K562 (cell line): ENCODE results near the gene GLB1L3. TPM values are rescaled to one million over a fixed set of nuclear protein-coding genes. Genes with fewer than 3 reads are reported as not detected.

Experiments used
- RBFOX2 ChIP-seq: fragments of 200-400 bp; formaldehyde crosslinking; IDR thresholded peaks from 2 replicates; pipeline ENCODE4 v1.6.1; 2017; ENCODE audit warnings: low read depth, mild to moderate bottlenecking, low read length, moderate library complexity
- SNRNP70 ChIP-seq: fragments of 200-400 bp; formaldehyde crosslinking; optimal IDR thresholded peaks from 2 replicates; pipeline ENCODE3; 2017; ENCODE audit warnings: low read depth, low read length
- ZNF224 ChIP-seq: sonication (generic); formaldehyde crosslinking; IDR thresholded peaks from 2 replicates; pipeline ENCODE4 v1.8.0; 2022; ENCODE audit warnings: mild to moderate bottlenecking, missing genetic modification reagents
- ZNF707 ChIP-seq: fragments of 250-450 bp; sonication (Bioruptor Pico); conservative IDR thresholded peaks from 2 replicates; pipeline ENCODE4 v1.8.0; 2022; ENCODE audit warnings: inconsistent platforms, mild to moderate bottlenecking, moderate library complexity
- polyA plus RNA-seq, 8 experiments: library from polyadenylated mRNA; depleted of rRNA in 4 of 8; stranded (reverse) in 5 of 8; unstranded in 3 of 8; fragments of >200 nt; fragmentation: Nextera tagmentation in 2 of 8; fragmentation: Illumina TruSeq in 1 of 8; extraction: Ambion mirVana in 2 of 8; extraction: Trizol in 1 of 8; gene quantifications; 2 replicates each; pipeline versions ENCODE4 v1.2.1 to v1.2.3, GENCODE V29; 2011 to 2014; ENCODE audit warnings: inconsistent platforms in 1 of 8, missing spikeins in 1 of 8
- total RNA-seq, 7 experiments: library from RNA; depleted of rRNA in 6 of 7; stranded (reverse); fragments of >200 nt in 6 of 7; fragmentation: Illumina TruSeq in 2 of 7; extraction: Trizol in 2 of 7; gene quantifications; 2 replicates each; pipeline versions ENCODE4 v1.2.1 to v1.2.3, GENCODE V29; 2011 to 2021; ENCODE audit warnings: low replicate concordance in 1 of 7
- TF ChIP-seq, protein P1 (sequence below): fragments of 200-600 bp; sonication (generic); IDR thresholded peaks from one replicate; pipeline ENCODE4 v1.6.1; 2012; ENCODE audit warnings: mild to moderate bottlenecking, low read depth, low read length, inconsistent platforms
- TF ChIP-seq, protein P2 (sequence below), 2 experiments: IDR thresholded peaks; 2 replicates each; pipeline ENCODE4 v1.6.1; 2012; ENCODE audit warnings: improper control_type of control experiment in 2 of 2, low read depth in 2 of 2, low read length in 2 of 2, borderline replicate concordance in 1 of 2
- TF ChIP-seq, protein P3 (sequence below): fragments of 250-450 bp; sonication (Bioruptor Pico); IDR thresholded peaks from 2 replicates; pipeline ENCODE4 v1.5.0; 2021; ENCODE audit warnings: mild to moderate bottlenecking, moderate library complexity

GLB1L3 gene
- total and polyA plus RNA-seq, 9 of the 15 experiments (the other 6 are each of a cell fraction or from before 2014, with no cell fraction given): 0.18 to 3.3 (median 0.49) TPM

DNA sequence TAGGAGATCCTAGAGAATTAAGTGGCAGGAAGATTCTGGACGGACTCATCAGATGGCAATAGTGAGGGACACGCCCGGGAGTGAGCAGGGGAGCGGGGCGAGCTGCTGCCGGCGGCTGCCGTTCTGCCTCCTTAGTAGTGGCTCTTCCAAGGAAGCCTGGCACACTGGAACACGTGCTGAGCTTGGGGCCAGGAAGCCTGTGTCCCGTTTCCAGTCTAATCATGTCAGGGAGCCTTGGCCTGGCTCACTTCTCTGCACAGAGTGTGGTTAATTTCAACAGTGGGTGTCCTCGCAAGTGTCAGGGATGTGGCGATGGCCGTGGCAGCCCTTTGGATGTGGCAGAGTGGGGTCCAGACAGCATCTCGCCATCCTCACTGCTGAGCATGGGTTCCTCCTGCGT lies 16.5 kb downstream of the GLB1L3 start (continued):
- TF ChIP-seq ZNF224 (CRISPR knock-in tag) (no peak), ZNF707 (CRISPR knock-in tag) (no peak), RBFOX2 (no peak), SNRNP70 (no peak)
- TF ChIP-seq, protein P1, sequence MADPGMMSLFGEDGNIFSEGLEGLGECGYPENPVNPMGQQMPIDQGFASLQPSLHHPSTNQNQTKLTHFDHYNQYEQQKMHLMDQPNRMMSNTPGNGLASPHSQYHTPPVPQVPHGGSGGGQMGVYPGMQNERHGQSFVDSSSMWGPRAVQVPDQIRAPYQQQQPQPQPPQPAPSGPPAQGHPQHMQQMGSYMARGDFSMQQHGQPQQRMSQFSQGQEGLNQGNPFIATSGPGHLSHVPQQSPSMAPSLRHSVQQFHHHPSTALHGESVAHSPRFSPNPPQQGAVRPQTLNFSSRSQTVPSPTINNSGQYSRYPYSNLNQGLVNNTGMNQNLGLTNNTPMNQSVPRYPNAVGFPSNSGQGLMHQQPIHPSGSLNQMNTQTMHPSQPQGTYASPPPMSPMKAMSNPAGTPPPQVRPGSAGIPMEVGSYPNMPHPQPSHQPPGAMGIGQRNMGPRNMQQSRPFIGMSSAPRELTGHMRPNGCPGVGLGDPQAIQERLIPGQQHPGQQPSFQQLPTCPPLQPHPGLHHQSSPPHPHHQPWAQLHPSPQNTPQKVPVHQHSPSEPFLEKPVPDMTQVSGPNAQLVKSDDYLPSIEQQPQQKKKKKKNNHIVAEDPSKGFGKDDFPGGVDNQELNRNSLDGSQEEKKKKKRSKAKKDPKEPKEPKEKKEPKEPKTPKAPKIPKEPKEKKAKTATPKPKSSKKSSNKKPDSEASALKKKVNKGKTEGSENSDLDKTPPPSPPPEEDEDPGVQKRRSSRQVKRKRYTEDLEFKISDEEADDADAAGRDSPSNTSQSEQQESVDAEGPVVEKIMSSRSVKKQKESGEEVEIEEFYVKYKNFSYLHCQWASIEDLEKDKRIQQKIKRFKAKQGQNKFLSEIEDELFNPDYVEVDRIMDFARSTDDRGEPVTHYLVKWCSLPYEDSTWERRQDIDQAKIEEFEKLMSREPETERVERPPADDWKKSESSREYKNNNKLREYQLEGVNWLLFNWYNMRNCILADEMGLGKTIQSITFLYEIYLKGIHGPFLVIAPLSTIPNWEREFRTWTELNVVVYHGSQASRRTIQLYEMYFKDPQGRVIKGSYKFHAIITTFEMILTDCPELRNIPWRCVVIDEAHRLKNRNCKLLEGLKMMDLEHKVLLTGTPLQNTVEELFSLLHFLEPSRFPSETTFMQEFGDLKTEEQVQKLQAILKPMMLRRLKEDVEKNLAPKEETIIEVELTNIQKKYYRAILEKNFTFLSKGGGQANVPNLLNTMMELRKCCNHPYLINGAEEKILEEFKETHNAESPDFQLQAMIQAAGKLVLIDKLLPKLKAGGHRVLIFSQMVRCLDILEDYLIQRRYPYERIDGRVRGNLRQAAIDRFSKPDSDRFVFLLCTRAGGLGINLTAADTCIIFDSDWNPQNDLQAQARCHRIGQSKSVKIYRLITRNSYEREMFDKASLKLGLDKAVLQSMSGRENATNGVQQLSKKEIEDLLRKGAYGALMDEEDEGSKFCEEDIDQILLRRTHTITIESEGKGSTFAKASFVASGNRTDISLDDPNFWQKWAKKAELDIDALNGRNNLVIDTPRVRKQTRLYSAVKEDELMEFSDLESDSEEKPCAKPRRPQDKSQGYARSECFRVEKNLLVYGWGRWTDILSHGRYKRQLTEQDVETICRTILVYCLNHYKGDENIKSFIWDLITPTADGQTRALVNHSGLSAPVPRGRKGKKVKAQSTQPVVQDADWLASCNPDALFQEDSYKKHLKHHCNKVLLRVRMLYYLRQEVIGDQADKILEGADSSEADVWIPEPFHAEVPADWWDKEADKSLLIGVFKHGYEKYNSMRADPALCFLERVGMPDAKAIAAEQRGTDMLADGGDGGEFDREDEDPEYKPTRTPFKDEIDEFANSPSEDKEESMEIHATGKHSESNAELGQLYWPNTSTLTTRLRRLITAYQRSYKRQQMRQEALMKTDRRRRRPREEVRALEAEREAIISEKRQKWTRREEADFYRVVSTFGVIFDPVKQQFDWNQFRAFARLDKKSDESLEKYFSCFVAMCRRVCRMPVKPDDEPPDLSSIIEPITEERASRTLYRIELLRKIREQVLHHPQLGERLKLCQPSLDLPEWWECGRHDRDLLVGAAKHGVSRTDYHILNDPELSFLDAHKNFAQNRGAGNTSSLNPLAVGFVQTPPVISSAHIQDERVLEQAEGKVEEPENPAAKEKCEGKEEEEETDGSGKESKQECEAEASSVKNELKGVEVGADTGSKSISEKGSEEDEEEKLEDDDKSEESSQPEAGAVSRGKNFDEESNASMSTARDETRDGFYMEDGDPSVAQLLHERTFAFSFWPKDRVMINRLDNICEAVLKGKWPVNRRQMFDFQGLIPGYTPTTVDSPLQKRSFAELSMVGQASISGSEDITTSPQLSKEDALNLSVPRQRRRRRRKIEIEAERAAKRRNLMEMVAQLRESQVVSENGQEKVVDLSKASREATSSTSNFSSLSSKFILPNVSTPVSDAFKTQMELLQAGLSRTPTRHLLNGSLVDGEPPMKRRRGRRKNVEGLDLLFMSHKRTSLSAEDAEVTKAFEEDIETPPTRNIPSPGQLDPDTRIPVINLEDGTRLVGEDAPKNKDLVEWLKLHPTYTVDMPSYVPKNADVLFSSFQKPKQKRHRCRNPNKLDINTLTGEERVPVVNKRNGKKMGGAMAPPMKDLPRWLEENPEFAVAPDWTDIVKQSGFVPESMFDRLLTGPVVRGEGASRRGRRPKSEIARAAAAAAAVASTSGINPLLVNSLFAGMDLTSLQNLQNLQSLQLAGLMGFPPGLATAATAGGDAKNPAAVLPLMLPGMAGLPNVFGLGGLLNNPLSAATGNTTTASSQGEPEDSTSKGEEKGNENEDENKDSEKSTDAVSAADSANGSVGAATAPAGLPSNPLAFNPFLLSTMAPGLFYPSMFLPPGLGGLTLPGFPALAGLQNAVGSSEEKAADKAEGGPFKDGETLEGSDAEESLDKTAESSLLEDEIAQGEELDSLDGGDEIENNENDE: no peak
- TF ChIP-seq, protein P2, sequence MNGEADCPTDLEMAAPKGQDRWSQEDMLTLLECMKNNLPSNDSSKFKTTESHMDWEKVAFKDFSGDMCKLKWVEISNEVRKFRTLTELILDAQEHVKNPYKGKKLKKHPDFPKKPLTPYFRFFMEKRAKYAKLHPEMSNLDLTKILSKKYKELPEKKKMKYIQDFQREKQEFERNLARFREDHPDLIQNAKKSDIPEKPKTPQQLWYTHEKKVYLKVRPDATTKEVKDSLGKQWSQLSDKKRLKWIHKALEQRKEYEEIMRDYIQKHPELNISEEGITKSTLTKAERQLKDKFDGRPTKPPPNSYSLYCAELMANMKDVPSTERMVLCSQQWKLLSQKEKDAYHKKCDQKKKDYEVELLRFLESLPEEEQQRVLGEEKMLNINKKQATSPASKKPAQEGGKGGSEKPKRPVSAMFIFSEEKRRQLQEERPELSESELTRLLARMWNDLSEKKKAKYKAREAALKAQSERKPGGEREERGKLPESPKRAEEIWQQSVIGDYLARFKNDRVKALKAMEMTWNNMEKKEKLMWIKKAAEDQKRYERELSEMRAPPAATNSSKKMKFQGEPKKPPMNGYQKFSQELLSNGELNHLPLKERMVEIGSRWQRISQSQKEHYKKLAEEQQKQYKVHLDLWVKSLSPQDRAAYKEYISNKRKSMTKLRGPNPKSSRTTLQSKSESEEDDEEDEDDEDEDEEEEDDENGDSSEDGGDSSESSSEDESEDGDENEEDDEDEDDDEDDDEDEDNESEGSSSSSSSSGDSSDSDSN (IDR thresholded peaks at IDR 0.05; ENCODE audit: borderline replicate concordance in 1 of 2, low read depth in 2 of 2, low read length in 2 of 2): no peak
- TF ChIP-seq, protein P3, sequence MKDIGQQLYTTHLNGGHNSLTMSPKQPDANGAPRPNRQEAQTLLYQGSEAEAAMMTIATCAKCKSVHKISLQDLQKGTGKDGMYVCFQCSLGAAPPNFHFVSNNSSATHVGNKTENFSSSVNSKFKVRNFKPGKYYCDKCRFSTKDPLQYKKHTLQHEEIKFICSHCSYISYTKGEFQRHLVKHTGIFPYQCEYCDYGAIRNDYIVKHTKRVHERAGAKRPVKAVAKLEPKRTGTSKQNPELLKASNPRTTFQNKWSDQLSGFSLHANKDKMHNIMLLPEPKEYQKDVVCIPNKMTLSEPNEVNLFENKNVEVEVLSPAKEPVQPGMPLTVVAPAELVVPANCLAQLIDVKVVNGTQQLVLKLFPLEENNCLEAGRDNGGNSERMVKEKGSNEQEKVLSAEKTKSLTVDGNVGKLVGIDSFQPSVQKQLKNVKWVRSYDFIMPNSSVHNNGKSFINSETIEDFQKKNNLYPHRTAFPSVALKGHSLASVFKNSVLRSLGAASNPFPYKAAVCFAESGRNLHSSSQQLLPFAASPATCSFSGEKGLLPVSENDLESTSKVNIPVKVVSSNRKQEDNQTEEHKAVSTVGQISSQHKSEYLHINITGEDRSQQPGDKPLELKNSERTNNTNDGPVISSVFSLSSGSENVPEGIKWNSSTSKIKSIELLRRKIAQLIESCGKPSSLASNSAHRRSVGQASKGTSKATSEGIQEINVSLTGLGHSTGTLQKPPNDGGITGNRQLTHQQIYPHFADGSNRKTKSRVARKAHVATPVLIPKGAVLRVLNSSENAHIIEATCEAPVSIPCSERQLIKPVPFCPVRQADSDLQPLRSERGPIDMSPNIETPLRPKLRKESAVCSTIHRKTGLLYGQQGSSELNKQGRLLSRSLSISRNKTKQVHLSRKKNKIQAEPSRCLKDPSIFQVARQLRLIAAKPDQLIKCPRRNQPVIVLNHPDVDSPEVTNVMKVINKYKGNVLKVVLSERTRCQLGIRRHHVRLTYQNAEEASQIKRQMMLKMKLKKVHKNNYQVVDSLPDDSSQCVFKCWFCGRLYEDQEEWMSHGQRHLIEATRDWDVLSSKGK (CRISPR knock-in tag): no peak
